GM12873 (cell line): Measurements from ENCODE around the gene CDT1.

ENCODE experiments used
- TF ChIP-seq, protein P1 (sequence below): IDR thresholded peaks from 2 replicates; pipeline ENCODE4 v1.5.1; 2012; ENCODE audit warnings: low read depth, mild to moderate bottlenecking, moderate library complexity, low read length, control low read depth; ENCODE audit not compliant: insufficient read depth; ENCODE audit errors: missing control alignments

Gene CDT1

DNA sequence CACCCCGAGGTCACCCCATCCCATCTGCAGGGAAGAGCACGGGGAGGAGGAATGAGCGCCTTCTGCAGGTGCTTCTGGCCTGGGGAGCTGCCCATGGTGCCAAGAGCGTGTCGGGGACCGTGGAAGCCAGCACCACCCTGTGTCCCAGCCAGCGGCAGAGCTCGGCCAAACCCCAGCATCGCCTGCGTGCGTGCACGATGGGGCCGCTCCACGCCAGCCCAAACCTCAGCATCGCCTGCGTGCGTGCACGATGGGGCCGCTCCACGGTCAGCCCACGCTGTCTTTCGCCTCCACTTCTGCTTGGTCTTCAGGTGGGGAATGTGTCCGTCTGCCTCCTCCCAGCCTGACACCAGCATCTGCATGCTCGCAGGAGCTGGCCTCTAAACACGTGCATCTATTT lies 39.2 kb downstream of the CDT1 start:
- TF ChIP-seq, protein P1, sequence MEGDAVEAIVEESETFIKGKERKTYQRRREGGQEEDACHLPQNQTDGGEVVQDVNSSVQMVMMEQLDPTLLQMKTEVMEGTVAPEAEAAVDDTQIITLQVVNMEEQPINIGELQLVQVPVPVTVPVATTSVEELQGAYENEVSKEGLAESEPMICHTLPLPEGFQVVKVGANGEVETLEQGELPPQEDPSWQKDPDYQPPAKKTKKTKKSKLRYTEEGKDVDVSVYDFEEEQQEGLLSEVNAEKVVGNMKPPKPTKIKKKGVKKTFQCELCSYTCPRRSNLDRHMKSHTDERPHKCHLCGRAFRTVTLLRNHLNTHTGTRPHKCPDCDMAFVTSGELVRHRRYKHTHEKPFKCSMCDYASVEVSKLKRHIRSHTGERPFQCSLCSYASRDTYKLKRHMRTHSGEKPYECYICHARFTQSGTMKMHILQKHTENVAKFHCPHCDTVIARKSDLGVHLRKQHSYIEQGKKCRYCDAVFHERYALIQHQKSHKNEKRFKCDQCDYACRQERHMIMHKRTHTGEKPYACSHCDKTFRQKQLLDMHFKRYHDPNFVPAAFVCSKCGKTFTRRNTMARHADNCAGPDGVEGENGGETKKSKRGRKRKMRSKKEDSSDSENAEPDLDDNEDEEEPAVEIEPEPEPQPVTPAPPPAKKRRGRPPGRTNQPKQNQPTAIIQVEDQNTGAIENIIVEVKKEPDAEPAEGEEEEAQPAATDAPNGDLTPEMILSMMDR = no peak

DNA sequence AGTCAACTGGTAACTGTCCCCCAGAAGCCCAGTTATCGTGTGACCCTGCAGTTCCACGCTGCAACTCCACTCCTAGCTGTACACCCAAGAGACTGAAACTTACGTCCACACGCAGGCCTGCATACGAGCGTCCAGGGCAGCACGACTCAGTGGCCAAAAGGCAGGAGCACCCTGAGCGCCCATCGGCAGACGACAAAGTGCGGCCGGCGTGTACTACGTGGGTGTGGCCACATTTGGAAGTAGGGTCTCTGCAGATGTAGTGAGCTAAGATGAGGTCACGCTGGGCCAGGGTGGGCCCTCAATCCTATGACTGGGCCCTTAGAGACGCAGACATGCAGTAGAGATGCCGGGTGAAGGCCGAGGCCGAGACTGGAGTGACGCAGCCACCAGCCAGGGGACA lies 39.7 kb downstream of the CDT1 start:
- TF ChIP-seq, protein P1 = no peak

DNA sequence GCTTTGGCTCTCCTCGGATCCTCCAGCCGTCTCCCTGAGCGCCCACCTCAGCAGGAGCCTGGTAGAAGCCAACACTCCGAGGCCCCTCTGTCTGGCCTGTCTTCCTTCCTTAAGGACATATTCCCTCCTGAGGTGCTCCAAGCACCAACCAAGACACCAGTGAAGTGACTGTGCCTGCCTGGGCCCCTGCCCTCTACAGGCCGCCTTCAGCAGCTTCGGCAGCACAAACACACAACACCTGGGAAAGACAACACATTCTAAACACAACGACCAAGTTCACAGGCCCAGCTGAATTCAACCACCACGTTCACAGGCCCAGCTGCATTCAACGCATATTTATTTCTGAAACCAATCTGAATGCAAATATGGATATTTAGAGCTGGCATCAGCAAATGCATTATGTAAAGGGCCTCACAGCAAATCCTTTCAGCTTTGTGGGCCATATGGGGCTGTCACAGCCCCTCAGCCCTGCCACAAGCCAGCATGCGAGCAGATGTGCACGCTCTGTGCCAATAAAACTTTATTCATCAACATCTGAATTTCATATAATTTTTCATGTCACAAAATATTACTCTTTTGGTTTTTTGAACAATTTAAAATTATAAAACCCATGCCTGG lies 40.9 kb downstream of the CDT1 start:
- TF ChIP-seq, protein P1 = peak; percentile 17

DNA sequence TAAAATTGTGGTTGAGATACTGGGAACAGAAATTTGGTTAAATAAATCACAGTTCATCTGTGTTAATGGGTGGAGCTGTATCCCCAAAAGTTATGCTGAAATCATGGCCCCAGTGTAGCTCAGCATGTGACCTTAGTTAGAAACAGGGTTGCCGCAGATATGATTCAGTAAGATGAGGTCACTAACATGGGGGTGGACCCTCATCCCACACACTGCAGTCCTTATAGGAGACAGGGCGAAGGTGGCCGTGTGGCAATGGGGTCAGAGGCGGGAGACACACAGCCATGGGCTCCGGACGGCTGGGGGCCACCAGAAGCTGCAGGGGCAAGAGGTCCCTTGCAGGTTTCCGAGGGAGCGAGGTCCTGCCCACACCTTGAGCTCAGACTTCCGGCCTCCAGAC lies 42.5 kb downstream of the CDT1 start:
- TF ChIP-seq, protein P1 = no peak

DNA sequence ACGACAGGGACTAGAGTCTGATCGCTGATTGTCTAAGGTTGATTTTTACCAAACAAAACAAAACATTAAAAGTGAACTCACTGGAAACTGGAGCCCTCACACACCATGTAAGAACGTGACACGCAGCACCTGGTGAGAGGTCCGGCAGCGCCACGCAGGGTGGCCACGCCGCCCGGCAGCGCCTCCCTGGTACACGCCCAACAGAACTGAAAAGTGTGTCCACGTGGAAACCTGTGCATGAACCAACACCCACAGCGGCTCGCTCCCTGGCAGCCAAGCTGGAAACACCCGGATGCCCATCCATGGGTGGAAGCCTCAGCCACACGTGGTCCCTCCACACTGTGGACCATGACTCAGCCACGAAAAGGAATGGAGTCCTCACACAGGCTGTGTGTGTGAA lies 44.1 kb downstream of the CDT1 start:
- TF ChIP-seq, protein P1 = no peak

DNA sequence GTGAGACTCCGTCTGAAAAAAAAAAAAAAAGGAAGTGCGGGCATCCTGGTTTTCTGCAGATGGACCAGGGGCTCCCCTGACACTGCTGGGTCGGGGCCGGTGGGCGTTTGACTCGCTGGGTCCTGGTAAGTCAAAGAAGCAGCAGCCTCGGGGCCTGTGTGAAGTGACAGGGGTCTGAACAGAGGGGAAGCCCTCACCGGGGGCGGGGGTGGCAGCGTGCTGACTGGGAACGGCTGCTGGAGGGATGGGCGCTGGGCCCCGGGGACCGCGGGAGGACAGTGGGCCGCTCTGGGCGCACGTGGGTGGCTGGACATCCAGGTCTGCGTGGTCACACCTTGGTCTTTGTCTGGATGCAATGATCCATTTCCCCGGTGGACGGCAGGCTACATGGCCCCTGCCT lies 45.0 kb downstream of the CDT1 start:
- TF ChIP-seq, protein P1 = no peak

DNA sequence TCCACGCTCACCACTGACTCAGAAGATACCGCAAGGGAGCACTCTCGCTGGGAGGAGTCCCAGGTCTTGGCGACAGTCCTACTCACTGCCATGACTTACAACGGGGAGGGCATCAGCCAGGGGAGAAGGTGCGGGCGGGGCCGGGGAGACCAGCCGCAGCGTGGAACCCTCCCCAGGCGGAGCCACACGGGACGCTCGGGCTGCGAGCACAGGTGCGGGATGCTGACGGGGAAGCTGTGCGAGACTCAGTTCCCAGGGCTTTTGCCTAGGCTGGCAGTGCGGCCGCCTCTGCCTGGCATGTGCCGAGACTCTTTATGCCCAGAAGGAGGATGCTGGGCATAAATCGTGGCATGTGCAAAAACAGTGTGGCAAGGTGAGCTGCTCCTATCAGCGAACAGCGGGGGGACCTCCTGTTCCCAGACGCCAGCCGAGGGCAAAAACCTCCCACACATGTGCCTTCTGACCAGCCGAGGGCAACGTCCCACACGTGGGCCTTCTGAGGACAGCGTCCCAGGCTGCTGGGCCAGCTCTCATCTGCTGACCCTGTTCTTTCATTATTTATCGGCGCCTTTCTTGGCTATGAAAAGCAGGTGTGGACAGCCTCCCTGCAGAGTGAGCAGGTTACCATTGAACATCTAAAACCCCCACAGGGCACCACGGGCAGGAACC lies 47.1 kb downstream of the CDT1 start:
- TF ChIP-seq, protein P1 = no peak
